GM18517 (cell line): ENCODE data around the gene RCAN1.

ENCODE experiments used
- ATAC-seq: cut with Tn5 transposase; IDR thresholded peaks from one replicate; pipeline ENCODE4 v1.9.1; 2021; ENCODE audit warnings: mild to moderate bottlenecking, moderate library complexity; ENCODE audit not compliant: unreplicated experiment

RCAN1 gene

GRCh38 chr21:34614628-34615486 is at the start of gene RCAN1:
TSS of gene RCAN1 (minus strand) at chr21:34615113. CDS start at chr21:34615011, 102 bp downstream.
- ATAC-seq = peak; percentile 96

DNA sequence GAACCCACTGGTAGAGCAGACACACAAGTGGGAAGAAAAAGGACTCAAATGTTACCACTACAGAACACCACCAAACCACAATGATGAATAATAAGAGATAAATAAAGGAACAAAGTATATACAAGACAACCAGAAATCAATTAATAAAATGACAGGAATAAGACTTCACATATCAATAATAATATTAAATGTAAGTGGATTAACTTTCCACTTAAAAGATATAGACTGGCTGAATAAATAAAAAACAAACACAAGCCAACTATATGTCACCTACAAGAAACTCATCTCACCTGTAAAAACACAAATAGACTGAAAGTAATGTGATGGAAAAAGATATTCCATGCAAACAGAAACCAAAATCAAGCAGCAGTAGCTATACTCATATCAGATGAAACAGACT is 46.9 kb upstream of the RCAN1 start:
- no peak for ATAC-seq

DNA sequence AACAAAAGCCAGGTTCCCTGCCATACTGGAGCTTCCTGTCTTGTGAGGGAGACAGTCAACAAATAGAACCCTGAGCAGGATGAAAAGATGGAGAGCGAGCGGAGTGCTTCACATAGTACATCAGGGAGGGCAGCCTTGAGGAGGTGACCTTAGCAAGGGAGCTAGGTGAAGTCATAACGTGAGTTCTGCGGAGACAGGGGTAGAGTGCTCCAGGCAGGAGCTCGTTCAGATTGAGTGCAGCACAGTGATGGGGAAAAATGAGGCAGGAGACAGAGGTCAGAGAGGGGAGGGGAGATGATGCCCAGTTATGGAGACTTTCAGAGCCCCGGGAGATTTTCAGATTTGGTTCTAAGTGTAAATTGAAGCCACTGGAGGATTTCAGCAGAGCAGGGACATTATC is 38.6 kb upstream of the RCAN1 start:
- ATAC-seq = no peak

DNA sequence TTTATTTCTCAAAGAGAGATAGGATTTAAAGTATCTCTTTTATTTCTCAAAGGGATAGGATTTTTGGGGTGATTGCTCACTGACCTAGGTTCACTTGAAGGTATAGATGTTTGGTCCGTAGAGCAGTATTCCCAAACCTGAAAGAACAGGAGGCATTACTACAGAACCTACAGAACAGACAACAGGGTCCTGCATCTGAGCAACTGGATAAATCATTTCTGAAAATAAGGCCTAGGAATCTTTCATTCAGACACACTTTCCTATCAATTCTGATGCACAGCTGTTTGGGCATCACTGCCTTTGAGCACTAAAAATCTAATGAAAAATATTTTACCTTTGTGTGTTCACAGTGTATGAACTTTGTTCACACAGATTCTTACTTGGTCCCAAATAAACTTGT is 36.7 kb upstream of the RCAN1 start:
- ATAC-seq = no peak

DNA sequence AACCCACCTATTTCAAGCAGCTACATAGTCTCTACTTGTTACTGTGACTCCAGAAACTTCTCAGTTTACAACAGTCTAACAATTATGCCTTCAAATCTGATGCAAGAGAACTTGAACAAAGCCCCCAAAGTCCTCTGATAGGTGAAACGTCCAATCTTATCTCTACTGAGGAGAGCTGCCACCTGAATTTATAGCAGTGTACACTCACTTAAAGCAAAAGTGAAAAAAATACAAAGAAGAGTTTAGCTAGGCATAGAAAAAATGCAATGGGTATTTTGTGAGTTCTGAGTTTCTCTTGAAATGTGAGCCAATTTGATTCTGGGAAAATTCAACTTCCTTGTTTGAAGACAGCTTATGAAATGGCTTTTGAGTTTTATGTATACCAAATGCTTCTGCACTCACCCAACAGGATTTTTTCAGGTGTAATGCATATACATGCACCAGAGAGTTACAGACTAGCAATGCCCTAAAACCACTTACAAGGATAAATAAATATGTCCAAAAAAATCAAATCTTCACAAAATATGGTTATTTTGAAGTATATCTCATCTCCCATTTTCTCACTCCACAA is 36.0 kb upstream of the RCAN1 start:
- ATAC-seq = no peak

DNA sequence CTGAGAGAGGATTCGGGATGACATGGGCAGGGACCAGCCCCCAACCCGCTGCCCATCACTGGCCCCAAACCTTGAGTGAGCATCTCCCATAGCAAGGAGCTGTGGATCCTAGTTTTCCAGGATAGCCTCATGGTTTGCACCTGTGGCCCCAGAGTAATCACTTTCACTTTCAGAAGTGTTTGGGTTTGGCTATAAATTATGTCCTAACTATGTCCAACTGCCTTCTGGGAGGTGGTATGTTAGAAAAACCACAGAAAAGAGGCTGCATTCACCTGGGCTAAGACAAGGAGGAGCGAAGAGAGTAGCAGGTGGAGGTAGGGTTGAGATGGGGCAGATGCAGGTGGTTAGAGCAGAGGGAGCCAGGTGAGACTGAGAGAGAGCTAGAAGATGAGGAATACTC is 34.5 kb upstream of the RCAN1 start:
- ATAC-seq = no peak

- ATAC-seq = no peak
Observed at GRCh38 chr21:34648739-34649297, 33.9 kb upstream of the RCAN1 start.

- no peak for ATAC-seq
Observed at GRCh38 chr21:34647555-34647954, 32.6 kb upstream of the RCAN1 start.

- ATAC-seq = no peak
Observed at GRCh38 chr21:34644825-34645224, 29.9 kb upstream of the RCAN1 start.

DNA sequence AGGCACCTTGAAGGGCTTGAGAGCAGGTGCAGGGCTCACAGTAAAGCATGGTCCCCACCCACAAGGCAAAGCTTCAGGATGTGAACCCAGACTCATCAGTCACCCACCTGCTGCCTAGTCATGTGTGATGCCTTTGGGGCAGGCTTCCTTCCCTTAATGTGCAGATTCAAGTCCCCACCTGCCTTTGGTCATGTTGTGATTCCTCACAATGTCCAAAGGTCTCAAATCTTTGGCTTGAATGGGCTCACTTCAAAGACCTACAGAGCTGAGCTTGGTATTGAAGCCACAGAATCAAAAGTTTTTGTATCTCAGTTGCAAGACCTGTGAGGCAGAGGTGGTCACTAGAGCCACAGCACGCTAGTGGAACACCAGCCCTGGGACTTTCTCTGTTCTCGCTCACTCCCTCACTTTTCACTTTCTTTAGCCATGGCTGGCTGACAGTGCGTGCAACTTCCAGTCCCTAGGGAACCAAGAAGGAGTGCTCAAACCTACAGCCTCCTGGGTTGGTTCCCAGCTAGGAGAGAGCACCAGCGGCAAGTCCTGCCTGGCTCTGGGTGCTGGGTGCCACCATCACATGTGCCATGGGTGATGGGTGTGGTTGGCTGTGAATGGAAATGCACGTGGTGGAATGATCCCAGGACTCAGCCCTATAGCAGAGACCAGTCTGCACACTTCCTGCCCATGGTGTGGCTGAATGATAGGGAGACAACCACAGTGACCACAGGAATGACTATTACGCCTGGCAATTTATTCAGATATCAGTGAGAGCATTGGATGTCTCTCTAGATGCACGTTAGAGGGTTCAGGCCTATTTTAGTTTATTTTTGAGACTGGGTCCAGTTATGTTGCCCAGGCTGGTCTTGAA is 27.5 kb upstream of the RCAN1 start:
- ATAC-seq = peak; percentile 46

GRCh38 chr21:34640858-34641257 is 25.9 kb upstream of the RCAN1 start:
- no peak for ATAC-seq

- ATAC-seq = peak; percentile 74
Observed at GRCh38 chr21:34639882-34640788, 25.2 kb upstream of the RCAN1 start.

DNA sequence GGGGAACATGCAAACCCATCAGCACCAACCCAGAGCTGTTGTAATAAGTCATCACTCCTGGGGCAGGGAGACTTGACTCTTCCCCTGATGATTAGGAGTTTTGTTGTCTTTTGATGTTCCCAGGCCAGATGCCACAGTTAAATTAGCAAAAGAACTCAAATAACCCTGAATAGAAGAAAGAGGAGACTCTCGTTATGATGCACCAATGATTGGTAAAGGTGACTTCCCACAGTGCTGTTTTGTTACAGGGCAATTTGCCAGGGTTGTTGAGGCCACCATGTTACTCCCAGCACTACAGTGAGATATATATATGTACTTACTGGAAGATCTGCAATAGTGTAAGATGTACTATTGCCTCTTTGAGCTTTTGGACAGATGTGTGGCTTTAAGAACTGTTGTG is 24.3 kb upstream of the RCAN1 start:
- ATAC-seq = no peak

DNA sequence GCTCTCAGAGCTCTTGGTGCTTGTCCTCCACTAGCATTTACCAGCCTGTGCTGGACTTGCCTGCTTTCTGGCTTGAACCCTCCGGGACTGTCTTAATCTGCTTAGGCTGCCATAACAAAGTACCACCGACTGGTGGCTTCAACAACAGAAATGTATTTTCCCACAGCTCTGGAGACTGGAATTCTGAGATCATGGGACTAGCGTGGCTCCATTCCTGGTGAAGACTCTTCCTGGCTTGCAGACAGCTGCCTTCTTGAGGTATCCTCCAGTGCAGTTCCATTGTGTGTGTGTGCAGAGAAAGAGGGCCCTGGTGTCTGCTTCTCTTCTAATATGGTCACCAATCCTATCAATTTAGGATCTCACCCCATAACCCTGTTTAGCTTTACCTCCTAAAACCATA is 22.0 kb upstream of the RCAN1 start:
- no peak for ATAC-seq

DNA sequence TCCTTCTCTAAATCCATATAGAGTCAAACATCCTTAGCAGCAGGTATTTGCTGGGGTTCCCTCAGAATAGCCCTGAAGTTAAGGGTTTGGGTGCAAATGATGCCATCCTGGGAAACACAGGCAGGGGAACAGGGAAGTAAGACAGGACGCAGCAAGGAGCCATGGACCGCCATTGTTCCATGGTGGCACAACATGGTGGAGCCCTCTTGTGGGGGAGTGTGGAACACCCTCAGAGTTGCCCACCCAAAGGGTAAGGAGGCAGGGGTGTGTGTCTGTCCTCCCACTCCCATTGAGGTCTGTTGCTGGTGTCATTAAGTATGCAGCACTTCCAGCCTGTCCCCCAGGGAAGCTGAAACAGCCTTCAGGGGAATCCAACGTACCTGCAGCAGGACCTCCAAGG is 20.4 kb upstream of the RCAN1 start:
- no peak for ATAC-seq

DNA sequence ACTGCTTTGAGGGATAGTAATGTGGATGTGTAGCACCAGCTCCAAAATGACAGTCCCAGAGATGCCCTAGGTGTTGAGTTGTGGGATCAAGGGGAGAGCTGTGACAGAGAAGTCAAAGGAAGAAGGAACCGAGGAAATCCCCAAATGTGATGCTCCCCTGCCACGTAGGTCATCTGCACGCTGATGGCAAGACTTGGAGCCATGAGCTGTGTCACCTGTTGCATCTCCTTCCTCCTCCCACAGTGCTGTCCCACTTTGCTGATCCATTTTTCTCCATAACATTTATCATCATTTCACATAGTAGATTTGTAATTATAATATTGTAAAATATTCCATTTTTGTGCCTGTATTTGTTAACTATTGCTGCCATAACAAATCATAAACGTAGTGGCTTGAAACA is 17.6 kb upstream of the RCAN1 start:
- no peak for ATAC-seq

- peak; percentile 52 for ATAC-seq
Observed at GRCh38 chr21:34630536-34631143, 15.7 kb upstream of the RCAN1 start.

DNA sequence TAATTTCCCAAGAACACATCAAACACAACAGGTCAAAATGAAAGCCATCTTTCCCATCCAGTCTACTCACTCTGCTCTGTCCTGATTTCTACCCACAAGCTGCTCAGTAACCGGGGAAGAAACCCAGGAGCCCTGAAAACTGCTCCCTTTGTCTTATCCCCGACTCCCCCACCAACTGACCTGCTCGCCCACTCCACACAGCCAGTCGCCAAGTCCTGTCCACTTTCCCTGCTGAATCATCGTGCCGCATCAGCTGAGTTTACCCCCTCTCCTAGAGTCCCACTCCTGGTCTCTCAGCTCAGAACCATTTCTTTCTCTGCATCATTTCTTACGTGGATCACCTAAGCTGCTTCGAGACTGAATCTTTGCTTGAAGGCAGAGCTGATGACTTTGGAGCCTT is 11.2 kb upstream of the RCAN1 start:
- no peak for ATAC-seq

DNA sequence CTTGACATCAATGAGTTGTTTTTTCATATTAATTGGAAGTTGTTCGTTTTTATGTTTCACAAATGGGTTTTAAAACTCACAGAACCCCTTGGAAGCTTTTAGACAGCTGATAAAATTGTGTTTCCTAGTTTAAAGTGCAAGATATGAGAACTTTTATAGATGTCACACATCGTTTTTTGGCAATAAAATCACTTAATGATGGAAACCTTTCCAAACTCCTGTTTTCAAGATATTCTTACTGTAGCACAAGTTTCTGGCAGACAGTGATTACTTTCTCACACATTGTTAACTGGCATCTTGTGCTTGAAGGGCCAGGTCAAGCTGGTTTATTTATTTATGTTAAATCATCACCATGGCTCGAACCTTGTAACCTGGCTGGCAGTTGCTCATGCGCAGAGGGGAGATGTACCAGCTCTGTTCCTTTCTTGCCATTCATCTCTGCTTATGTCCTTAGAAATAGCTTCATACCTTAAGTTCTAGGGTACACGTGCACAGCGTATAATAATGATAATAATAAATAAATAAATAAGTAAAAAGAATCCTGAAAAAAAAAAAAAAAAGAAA is 10.2 kb upstream of the RCAN1 start:
- no peak for ATAC-seq

DNA sequence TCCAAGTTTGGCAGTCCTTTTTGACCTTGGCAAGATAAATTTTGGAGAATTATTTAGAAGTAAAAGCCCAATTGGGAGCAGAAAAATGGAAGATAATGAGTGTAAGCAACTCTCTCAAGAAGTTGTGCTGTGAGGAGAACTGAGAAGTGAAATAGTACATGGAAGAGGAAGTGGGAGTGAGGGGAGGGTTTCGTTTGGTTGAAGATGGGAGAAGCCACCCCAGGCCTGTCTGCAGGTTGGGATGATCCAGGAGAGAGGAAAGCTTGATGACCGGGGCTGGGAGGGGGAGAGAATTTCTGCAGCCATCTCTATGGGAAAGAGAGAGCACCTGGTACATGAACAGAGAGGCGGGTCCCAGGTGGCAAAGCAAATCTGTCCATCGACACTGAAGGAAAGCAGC is 8.6 kb upstream of the RCAN1 start:
- ATAC-seq = no peak
